HuH-7.5 (cell line): ENCODE data around the gene GMEB2.
"Not testable (repeated sequence)": the region's sequence is repeated elsewhere in the genome, so short reads cannot be mapped to it uniquely, and the experiment has no call there.

Experiments used
- DNase-seq: peaks from one replicate; pipeline ENCODE4 v3.0.0; 2011; ENCODE audit warnings: low spot score

The GMEB2 gene

GRCh38 chr20:63636752-63637628 lies 10.1 kb upstream of the GMEB2 start:
- no peak for DNase-seq

GRCh38 chr20:63635431-63636141 lies 8.7 kb upstream of the GMEB2 start:
- DNase-seq = no peak

GRCh38 chr20:63633732-63634131 lies 6.8 kb upstream of the GMEB2 start:
- no peak for DNase-seq

- not testable (repeated sequence) for DNase-seq
Observed at GRCh38 chr20:63631426-63631825, 4.5 kb upstream of the GMEB2 start.

- not testable (repeated sequence) for DNase-seq
Observed at GRCh38 chr20:63630956-63631355, 4.1 kb upstream of the GMEB2 start.

GRCh38 chr20:63628246-63628975 lies 1.5 kb upstream of the GMEB2 start:
- peak; percentile 94 for DNase-seq

GRCh38 chr20:63627751-63628245 lies 897 bp upstream of the GMEB2 start:
- DNase-seq = no peak

- peak; percentile 99 for DNase-seq
Observed at GRCh38 chr20:63627129-63627750, 339 bp upstream of the GMEB2 start.

GRCh38 chr20:63625771-63626423 lies 1.0 kb downstream of the GMEB2 start:
- no peak for DNase-seq

GRCh38 chr20:63624486-63624885 lies 2.4 kb downstream of the GMEB2 start:
- DNase-seq = peak; percentile 84

GRCh38 chr20:63622732-63623131 lies 4.2 kb downstream of the GMEB2 start:
- DNase-seq = no peak

- no peak for DNase-seq
Observed at GRCh38 chr20:63622096-63622495, 4.8 kb downstream of the GMEB2 start.

GRCh38 chr20:63620991-63621390 lies 5.9 kb downstream of the GMEB2 start:
- DNase-seq = no peak

GRCh38 chr20:63619505-63619904 lies 7.4 kb downstream of the GMEB2 start:
- DNase-seq = no peak

- no peak for DNase-seq
Observed at GRCh38 chr20:63619086-63619485, 7.8 kb downstream of the GMEB2 start.

GRCh38 chr20:63618291-63618980 lies 8.5 kb downstream of the GMEB2 start:
- DNase-seq = no peak

- DNase-seq = no peak
Observed at GRCh38 chr20:63617876-63618265, 9.0 kb downstream of the GMEB2 start.

- no peak for DNase-seq
Observed at GRCh38 chr20:63617092-63617875, 9.6 kb downstream of the GMEB2 start.

- DNase-seq = not testable (repeated sequence)
Observed at GRCh38 chr20:63613863-63614594, 12.9 kb downstream of the GMEB2 start.
